ENCODE measurements around the gene SCGB2B2.
"Not testable (repeated sequence)": the region's sequence is repeated elsewhere in the genome, so short reads cannot be mapped to it uniquely, and the experiment has no call there.

The SCGB2B2 gene

GRCh38 chr19:34666200-34666957 lies 10.6 kb downstream of the SCGB2B2 start:
- Histone ChIP-seq H3K4me3 (replicated peaks; ENCODE audit: low read depth, low read length) (no peak overlapping the region), H3K36me3 (ENCODE audit: control insufficient read depth, insufficient read depth, low read length) (no peaks in the 10 kb centered on the region)

DNA sequence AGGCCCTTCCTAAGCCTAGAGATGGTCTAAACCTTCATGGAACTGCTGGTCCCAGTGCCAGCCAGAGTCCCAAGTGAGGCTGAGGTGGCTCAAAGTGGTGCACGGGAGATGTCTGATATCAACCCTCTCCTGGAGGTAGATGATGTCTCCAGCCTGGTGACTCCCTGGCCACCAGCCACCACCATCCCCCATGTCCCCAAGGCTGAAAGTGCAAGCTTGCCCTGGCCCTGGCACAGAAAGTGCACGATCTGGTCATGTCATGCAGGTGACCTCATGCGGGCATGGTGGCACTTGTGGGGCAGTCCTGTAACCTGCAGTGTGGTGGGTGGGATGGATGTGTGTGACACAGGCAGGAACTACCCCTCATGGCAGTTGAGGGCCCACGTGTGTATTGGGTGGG lies 11.7 kb downstream of the SCGB2B2 start:
- not testable (repeated sequence) for H3K4me3 ChIP-seq (replicated peaks; ENCODE audit: low read depth, low read length); H3K36me3 ChIP-seq (ENCODE audit: control insufficient read depth, insufficient read depth, low read length); DNase-seq (ENCODE audit: extremely low read depth, insufficient read length); H3K27me3 ChIP-seq (replicated peaks; ENCODE audit: control insufficient read depth, insufficient read depth, low read length)

More at GRCh38 chr19:34666200-34666957, 10.6 kb downstream of the SCGB2B2 start:
- DNase-seq (ENCODE audit: extremely low read depth, insufficient read length), result no peak
- no peaks in the 10 kb centered on the region for H3K27me3 ChIP-seq (replicated peaks; ENCODE audit: control insufficient read depth, insufficient read depth, low read length)
- TF ChIP-seq, protein P1, sequence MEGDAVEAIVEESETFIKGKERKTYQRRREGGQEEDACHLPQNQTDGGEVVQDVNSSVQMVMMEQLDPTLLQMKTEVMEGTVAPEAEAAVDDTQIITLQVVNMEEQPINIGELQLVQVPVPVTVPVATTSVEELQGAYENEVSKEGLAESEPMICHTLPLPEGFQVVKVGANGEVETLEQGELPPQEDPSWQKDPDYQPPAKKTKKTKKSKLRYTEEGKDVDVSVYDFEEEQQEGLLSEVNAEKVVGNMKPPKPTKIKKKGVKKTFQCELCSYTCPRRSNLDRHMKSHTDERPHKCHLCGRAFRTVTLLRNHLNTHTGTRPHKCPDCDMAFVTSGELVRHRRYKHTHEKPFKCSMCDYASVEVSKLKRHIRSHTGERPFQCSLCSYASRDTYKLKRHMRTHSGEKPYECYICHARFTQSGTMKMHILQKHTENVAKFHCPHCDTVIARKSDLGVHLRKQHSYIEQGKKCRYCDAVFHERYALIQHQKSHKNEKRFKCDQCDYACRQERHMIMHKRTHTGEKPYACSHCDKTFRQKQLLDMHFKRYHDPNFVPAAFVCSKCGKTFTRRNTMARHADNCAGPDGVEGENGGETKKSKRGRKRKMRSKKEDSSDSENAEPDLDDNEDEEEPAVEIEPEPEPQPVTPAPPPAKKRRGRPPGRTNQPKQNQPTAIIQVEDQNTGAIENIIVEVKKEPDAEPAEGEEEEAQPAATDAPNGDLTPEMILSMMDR (IDR thresholded peaks at IDR 0.05; ENCODE audit: insufficient read depth, low read length, poor library complexity, severe bottlenecking), result no peak

- Histone ChIP-seq H3K36me3 (ENCODE audit: control insufficient read depth, insufficient read depth, low read length) (no peaks in the 10 kb centered on the region), H3K27me3 (replicated peaks; ENCODE audit: control insufficient read depth, insufficient read depth, low read length) (no peaks in the 10 kb centered on the region), H3K4me3 (replicated peaks; ENCODE audit: low read depth, low read length) (no peak overlapping the region)
- no peak for DNase-seq (ENCODE audit: extremely low read depth, insufficient read length)
- TF ChIP-seq, protein P1 (IDR thresholded peaks at IDR 0.05; ENCODE audit: insufficient read depth, low read length, poor library complexity, severe bottlenecking), result no peak
These were observed 12.1 kb downstream of the SCGB2B2 start for GRCh38 chr19:34664870-34665269.

DNA sequence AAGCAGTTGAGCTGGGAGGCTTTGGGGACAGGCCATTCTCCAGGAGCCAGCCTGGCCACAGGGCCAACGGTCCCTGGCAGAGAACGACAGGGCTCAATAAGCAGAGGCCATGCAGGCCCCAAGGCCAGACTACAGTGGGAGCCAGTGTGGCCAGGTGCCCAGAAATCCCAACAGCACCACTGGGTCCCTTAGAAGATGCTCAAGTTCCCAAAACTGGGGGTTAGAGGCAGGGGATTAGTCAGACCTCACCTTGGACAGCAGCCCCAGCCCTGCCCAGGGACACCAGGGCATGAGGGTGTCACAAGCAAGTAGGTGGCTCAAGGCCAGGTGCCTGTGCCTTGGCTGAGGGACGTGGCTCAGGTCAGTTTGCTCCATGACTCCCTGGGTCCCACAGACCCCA lies 12.8 kb downstream of the SCGB2B2 start:
- Histone ChIP-seq H3K4me3 (replicated peaks; ENCODE audit: low read depth, low read length) (no peak overlapping the region), H3K36me3 (ENCODE audit: control insufficient read depth, insufficient read depth, low read length) (no peaks in the 10 kb centered on the region), H3K27me3 (replicated peaks; ENCODE audit: control insufficient read depth, insufficient read depth, low read length) (no peaks in the 10 kb centered on the region)
- no peak for DNase-seq (ENCODE audit: extremely low read depth, insufficient read length)
- TF ChIP-seq, protein P1 (IDR thresholded peaks at IDR 0.05; ENCODE audit: insufficient read depth, low read length, poor library complexity, severe bottlenecking), result no peak

DNA sequence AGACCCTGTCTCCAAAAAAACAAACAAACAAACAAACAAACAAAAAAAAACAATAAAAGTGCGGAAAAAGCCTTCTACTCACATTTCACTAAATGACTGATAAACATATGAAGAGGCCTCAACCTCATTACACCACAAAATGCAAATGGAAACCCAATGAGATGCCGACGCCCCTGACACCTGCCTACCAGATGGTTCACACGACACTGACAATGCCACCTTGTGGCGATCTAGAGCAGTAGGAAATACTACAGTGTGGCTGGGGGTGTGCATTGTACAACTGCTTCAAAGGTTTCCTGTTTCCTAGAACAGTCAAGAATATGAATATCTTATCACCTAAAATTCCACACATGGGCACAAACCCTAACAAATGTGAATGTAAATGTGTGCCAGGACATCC lies 14.0 kb downstream of the SCGB2B2 start:
- no peak for DNase-seq (ENCODE audit: extremely low read depth, insufficient read length)
- TF ChIP-seq, protein P1 (IDR thresholded peaks at IDR 0.05; ENCODE audit: insufficient read depth, low read length, poor library complexity, severe bottlenecking), result peak; percentile 65
- Histone ChIP-seq H3K36me3 (ENCODE audit: control insufficient read depth, insufficient read depth, low read length) (no peaks in the 10 kb centered on the region), H3K27me3 (replicated peaks; ENCODE audit: control insufficient read depth, insufficient read depth, low read length) (no peaks in the 10 kb centered on the region), H3K4me3 (replicated peaks; ENCODE audit: low read depth, low read length) (no peak overlapping the region)

DNA sequence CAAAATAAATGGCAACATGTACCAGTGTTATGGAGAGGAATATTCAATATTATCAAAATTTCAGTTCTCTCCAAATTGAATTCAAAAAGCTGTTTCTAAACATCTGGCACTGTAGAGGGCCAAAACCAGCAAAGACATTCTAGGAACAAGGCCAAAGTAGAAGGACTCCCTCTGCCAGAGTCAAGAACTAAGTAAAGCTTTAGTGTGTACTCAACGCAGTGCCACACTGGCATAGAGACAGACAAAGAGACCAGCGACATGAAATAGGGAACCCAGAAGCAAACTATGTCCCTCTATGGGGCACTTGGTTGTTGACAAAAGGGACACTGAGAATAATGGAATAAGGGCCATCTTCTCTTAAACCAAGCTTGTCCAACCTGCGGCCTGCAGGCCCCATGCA lies 15.6 kb downstream of the SCGB2B2 start:
- H3K36me3 ChIP-seq (ENCODE audit: control insufficient read depth, insufficient read depth, low read length), result no peaks in the 10 kb centered on the region
- no peak for DNase-seq (ENCODE audit: extremely low read depth, insufficient read length)
- no peak overlapping the region for H3K4me3 ChIP-seq (replicated peaks; ENCODE audit: low read depth, low read length)
- H3K27me3 ChIP-seq (replicated peaks; ENCODE audit: control insufficient read depth, insufficient read depth, low read length), result no peaks in the 10 kb centered on the region
- TF ChIP-seq, protein P1 (IDR thresholded peaks at IDR 0.05; ENCODE audit: insufficient read depth, low read length, poor library complexity, severe bottlenecking), result no peak

Data from GM06990 (cell line).